Neutrophil (primary cell): ENCODE results near the gene CAMK4.

Experiments
- H3K27ac ChIP-seq: fragments of 200-600 bp; sonication (generic); 2 replicates; pipeline ENCODE4 v1.5.1; 2016; ENCODE audit warnings: mild to moderate bottlenecking, moderate library complexity
- H3K27me3 ChIP-seq: fragments of 200-600 bp; sonication (generic); 2 replicates; pipeline ENCODE4 v1.6.0; 2016; ENCODE audit warnings: mild to moderate bottlenecking
- H3K36me3 ChIP-seq: fragments of 200-600 bp; sonication (generic); 2 replicates; pipeline ENCODE4 v1.5.1; 2017
- H3K4me1 ChIP-seq, 2 experiments: fragments of 200-600 bp in 1 of 2; sonication (generic) in 1 of 2; 1 replicate in 1 of 2; 2 replicates in 1 of 2; pipeline versions ENCODE4 v1.5.1 to v1.6.1; 2013 to 2016; ENCODE audit warnings: low read depth in 1 of 2, low read length in 1 of 2, mild to moderate bottlenecking in 1 of 2, moderate library complexity in 1 of 2; ENCODE audit not compliant: control insufficient read depth in 1 of 2, insufficient read depth in 1 of 2
- H3K4me3 ChIP-seq, 2 experiments: fragments of 200-600 bp in 1 of 2; sonication (generic) in 1 of 2; 1 replicate in 1 of 2; 2 replicates in 1 of 2; pipeline ENCODE4 v1.5.1; 2013 to 2016; ENCODE audit warnings: low read depth in 1 of 2, low read length in 1 of 2, mild to moderate bottlenecking in 1 of 2, moderate library complexity in 1 of 2
- H3K9me3 ChIP-seq: fragments of 200-600 bp; sonication (generic); 2 replicates; pipeline ENCODE4 v1.5.1; 2016
- TF ChIP-seq, protein P1 (sequence below): fragments of 200-600 bp; sonication (generic); IDR thresholded peaks from 2 replicates; pipeline ENCODE4 v1.5.1; 2016; ENCODE audit warnings: antibody characterized with exemption

The CAMK4 gene

GRCh38 chr5:111486055-111486454, 261.9 kb downstream of the CAMK4 start:
- no peaks in the 10 kb centered on the region for H3K4me1 ChIP-seq
- no peak overlapping the region for H3K4me3 ChIP-seq
- H3K9me3 ChIP-seq: no peaks in the 10 kb centered on the region
- TF ChIP-seq, protein P1, sequence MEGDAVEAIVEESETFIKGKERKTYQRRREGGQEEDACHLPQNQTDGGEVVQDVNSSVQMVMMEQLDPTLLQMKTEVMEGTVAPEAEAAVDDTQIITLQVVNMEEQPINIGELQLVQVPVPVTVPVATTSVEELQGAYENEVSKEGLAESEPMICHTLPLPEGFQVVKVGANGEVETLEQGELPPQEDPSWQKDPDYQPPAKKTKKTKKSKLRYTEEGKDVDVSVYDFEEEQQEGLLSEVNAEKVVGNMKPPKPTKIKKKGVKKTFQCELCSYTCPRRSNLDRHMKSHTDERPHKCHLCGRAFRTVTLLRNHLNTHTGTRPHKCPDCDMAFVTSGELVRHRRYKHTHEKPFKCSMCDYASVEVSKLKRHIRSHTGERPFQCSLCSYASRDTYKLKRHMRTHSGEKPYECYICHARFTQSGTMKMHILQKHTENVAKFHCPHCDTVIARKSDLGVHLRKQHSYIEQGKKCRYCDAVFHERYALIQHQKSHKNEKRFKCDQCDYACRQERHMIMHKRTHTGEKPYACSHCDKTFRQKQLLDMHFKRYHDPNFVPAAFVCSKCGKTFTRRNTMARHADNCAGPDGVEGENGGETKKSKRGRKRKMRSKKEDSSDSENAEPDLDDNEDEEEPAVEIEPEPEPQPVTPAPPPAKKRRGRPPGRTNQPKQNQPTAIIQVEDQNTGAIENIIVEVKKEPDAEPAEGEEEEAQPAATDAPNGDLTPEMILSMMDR: no peak
- H3K27ac ChIP-seq: no peak overlapping the region
- no peaks in the 10 kb centered on the region for H3K27me3 ChIP-seq
- no peaks in the 10 kb centered on the region for H3K36me3 ChIP-seq

DNA sequence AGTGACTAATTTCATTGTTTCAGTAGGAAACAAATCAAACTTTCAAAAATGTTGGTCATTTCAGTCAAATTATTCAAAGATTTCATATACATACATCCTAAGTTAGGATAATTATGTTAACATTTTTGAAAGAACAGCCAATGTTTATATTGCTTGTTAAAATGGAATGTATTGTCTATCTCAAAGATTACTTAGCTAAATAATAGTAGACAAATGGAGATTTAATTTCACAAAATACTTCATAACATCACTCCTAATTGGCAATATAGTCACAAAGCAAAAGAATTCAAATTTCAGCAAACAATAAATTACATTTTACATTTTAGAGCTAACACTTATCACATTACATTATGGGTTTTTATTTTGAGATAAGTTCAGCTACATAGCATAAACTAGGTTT, 262.7 kb downstream of the CAMK4 start:
- H3K4me1 ChIP-seq: no peaks in the 10 kb centered on the region
- TF ChIP-seq, protein P1: no peak
- H3K4me3 ChIP-seq: no peak overlapping the region
- no peaks in the 10 kb centered on the region for H3K36me3 ChIP-seq
- no peaks in the 10 kb centered on the region for H3K27me3 ChIP-seq
- no peak overlapping the region for H3K27ac ChIP-seq
- H3K9me3 ChIP-seq: no peaks in the 10 kb centered on the region

DNA sequence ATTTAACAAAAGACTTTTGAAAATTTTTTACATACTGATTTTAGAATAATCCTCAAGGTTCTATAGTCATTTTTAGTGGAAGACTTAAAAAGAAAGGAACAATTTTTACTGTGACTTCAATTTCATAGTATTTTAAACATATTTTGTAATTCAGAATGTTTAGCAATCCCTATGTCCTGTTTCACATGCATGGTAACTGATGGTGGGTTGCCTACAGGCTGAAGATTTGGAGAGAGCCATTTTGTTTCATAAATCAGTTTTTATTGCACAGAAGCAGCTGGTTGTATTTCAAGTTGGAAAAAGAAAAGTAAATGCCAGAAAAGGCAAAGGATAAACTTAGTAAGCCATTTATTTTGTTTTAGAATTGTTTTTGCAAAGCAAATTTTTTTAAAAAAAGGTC, 264.2 kb downstream of the CAMK4 start:
- TF ChIP-seq, protein P1: no peak
- no peak overlapping the region for H3K27ac ChIP-seq
- no peaks in the 10 kb centered on the region for H3K36me3 ChIP-seq
- H3K4me3 ChIP-seq: no peak overlapping the region
- H3K27me3 ChIP-seq: no peaks in the 10 kb centered on the region
- no peaks in the 10 kb centered on the region for H3K9me3 ChIP-seq
- no peaks in the 10 kb centered on the region for H3K4me1 ChIP-seq

- H3K27ac ChIP-seq: no peak overlapping the region
- no peaks in the 10 kb centered on the region for H3K27me3 ChIP-seq
- H3K9me3 ChIP-seq: no peaks in the 10 kb centered on the region
- H3K36me3 ChIP-seq: no peaks in the 10 kb centered on the region
- H3K4me1 ChIP-seq: no peaks in the 10 kb centered on the region
- no peak overlapping the region for H3K4me3 ChIP-seq
- TF ChIP-seq, protein P1: no peak
These were observed 268.8 kb downstream of the CAMK4 start for GRCh38 chr5:111493031-111493430.

- Histone ChIP-seq H3K36me3 (no peaks in the 10 kb centered on the region), H3K9me3 (no peaks in the 10 kb centered on the region), H3K27ac (no peak overlapping the region), H3K27me3 (no peaks in the 10 kb centered on the region), H3K4me1 (no peaks in the 10 kb centered on the region), H3K4me3 (no peak overlapping the region)
- TF ChIP-seq, protein P1: no peak
These were observed 270.3 kb downstream of the CAMK4 start for GRCh38 chr5:111494355-111494999.
